ENCODE measurements around the gene ATP2B2.

- no peak for TF ChIP-seq POLR2A (IDR thresholded peaks at IDR 0.05)
- TF ChIP-seq, protein P1, sequence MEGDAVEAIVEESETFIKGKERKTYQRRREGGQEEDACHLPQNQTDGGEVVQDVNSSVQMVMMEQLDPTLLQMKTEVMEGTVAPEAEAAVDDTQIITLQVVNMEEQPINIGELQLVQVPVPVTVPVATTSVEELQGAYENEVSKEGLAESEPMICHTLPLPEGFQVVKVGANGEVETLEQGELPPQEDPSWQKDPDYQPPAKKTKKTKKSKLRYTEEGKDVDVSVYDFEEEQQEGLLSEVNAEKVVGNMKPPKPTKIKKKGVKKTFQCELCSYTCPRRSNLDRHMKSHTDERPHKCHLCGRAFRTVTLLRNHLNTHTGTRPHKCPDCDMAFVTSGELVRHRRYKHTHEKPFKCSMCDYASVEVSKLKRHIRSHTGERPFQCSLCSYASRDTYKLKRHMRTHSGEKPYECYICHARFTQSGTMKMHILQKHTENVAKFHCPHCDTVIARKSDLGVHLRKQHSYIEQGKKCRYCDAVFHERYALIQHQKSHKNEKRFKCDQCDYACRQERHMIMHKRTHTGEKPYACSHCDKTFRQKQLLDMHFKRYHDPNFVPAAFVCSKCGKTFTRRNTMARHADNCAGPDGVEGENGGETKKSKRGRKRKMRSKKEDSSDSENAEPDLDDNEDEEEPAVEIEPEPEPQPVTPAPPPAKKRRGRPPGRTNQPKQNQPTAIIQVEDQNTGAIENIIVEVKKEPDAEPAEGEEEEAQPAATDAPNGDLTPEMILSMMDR (IDR thresholded peaks at IDR 0.05): no peak
- TF ChIP-seq POLR2AphosphoS5 (IDR thresholded peaks at IDR 0.05): no peak
Observed at GRCh38 chr3:10399634-10400033, 105.8 kb downstream of the ATP2B2 start.
